HG02610 (cell line): ENCODE data around the gene GALP.
"Not testable (repeated sequence)": the region's sequence is repeated elsewhere in the genome, so short reads cannot be mapped to it uniquely, and the experiment has no call there.

Experiments
- ATAC-seq: cut with Tn5 transposase; IDR thresholded peaks from one replicate; pipeline ENCODE4 v1.9.1; 2021; ENCODE audit warnings: mild to moderate bottlenecking, moderate library complexity; ENCODE audit not compliant: unreplicated experiment

GALP gene

DNA sequence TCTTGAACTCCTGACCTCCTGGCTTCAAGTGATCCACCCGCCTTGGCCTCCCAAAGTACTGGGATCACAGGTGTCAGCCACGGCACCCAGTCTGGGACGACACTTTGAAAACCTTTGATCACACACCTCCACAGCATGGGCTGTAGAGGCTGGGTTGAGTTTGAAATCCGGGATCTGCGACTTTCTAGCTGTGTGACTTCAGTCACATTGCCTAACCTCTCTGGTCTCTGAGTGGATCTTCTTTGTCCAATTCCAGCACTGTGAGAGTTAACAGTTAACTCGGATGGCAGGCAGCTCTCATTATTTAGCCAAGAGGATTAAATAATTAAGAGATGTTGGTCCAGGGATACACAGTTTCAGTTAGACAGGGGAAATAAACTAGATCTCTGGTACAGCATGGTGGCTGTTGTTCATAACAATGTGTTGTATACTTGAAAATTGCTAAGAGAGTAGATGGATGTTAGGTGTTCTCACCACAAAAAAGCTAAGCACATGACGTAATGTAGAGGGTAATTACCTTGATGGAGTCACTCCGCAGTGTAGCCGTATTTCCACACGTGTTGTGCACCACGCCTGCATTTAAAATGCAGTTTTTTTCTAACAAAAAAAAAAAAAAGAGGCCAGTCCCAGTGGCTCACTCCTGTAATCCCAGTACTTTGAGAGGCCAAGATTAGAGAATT lies 1.9 kb downstream of the GALP start:
- no peak for ATAC-seq

DNA sequence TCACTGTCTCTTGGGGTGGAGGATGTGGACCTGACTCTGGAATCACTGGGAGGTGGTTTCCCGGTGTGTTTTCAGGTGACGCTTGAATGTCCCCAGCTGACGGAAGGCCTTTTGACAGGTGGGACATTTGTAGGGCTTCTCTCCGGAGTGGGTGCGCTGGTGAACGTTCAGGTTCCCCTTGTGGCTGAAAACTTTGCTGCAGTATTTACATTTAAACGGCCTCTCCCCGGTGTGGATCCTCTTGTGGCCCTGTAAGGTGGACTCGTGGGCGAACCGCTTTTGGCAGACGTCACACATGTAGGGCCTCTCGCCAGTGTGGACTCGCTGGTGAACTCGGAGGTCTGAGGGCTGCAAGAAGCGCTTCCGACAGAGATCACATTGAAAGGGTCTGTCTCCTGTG lies 14.0 kb downstream of the GALP start:
- ATAC-seq = no peak

GRCh38 chr19:56191115-56191514 lies 15.3 kb downstream of the GALP start:
- no peak for ATAC-seq

DNA sequence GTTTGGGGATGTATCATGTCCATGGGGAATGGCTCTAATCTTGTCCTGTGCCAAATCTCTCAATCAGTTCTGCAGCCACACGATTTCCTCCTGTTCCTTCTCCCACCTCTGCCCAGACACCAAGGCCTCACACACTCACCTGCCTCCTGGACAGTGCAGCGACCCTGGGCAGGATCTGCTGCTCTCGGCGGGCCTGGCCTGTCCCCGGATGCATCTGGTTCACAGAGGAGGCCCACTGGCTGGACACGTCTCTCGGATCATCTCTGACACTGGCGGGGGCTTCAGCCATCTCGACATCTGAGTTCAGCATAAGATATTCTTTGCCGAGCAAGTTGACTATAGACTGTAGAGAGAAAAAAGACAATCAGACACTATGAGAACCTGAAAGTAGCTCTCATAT lies 15.9 kb downstream of the GALP start:
- ATAC-seq = no peak

GRCh38 chr19:56193981-56194640 lies 18.3 kb downstream of the GALP start:
- ATAC-seq = no peak

DNA sequence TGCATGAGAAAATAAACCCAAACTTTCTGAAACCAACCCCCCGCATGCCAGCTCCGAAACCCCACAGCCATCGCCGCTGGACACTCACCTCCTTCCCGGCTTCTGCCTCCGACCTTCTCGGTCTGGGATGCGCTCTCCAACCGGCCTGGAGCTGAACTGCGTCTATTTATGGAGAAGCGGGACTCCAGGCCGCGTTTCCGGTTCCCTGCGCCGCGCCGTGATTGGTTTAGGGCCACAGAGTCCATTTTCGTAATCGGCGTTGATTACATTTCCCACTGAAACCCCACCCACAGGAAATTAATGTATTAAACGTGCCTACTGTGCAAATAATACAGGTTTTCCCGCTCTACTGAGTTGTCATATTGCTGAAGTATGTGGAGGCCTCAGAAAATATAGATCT lies 21.8 kb downstream of the GALP start, which contains the start of gene ZSCAN5B:
TSS of gene ZSCAN5B (minus strand) at position 138 of the 400 bp plus-strand sequence. CDS start 4,731 bp downstream, outside the sequence.
- ATAC-seq = not testable (repeated sequence)

DNA sequence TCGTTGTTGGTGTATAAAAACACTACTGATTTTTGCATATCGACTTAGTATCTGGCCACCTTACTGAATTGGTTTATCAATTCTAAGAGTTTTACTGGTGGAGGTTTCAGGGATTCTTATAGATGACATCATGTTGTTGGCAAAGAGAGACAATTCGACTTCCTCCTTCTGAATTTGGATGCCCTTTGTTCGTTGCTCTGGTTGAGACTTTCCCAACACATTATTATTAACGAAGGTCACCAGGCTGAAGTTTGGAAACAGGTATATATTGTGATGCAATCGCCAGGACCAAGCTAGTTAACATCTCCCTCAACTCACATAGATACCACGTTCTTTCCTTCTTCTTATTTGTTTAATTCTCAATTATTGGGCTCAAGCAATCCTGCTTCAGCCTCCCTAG lies 23.9 kb downstream of the GALP start:
- ATAC-seq = no peak

GRCh38 chr19:56201973-56202372 lies 26.2 kb downstream of the GALP start, which contains the start of gene ZSCAN5C:
Gene ZSCAN5C, plus strand, starts transcription at chr19:56202273. Its CDS starts 3,641 bp downstream, at chr19:56205914.
- no peak for ATAC-seq

- not testable (repeated sequence) for ATAC-seq
Measured at GRCh38 chr19:56207581-56207980, 31.8 kb downstream of the GALP start.

- no peak for ATAC-seq
Measured at GRCh38 chr19:56209091-56209490, 33.3 kb downstream of the GALP start.

GRCh38 chr19:56210036-56210435 lies 34.2 kb downstream of the GALP start:
- not testable (repeated sequence) for ATAC-seq

DNA sequence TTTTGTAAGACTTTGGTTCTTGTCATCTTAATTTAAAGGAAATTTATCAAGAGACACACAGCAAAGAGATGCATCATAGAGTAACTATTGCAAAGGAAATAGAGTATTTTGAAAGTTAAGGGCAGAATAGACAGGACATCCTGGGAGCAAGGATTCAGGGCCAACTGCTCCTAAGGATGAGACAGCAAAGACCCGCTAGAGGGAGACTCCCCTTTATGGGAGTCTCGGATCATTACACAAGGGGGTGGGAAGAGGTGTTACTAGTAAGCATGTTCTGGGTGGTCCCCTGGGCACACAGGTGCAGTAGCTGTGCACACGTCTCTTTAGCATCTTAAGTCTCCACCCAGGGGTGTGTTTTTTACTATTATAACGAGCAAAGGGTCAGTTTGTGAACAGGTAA lies 35.9 kb downstream of the GALP start:
- ATAC-seq = no peak

DNA sequence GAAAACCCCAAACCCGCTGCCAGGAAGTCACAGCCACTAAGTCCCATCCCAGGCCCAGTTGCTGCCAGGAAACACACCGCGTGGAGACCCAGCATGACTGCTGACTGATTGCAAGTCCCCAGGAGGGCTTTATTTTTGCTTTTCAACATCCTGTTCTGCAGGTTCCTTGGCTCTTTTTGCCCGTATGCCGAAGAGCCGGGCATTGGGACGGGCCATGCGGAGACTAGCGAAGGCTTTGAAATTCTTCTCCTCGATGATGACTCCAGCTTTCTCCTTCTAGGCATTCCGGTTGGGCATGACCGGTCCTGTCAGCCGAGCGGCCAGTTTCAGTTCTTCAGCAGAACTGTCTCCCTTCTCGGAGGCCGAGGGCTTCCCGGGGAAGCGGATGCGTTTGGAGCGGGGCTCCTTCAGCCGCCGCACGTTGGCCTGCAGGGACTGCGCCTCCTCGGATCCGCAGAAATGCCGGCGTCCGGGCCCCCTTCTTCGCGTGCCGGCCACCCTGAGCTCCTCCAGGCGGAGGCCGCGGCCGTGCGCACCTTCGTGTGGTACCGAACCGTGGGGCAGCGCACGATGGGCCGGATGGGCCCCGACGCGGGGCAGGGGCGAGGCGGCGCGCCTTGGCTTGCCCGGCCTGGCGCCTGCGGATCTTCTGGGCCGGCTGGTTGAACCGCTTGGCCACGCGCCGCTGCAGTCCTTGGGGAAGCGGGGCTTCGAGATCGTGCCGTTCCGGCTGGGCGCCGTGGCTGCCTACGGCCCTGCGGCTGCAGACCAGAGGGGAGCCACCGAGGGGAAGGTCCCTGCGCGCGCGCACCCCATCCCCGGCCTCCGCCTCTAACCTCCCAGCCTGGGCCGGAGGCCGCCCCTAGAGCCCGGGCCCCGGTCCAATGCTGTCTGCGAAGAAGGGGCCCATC lies 41.5 kb downstream of the GALP start:
- no peak for ATAC-seq

- ATAC-seq = no peak
Measured at GRCh38 chr19:56218961-56219360, 43.2 kb downstream of the GALP start.

DNA sequence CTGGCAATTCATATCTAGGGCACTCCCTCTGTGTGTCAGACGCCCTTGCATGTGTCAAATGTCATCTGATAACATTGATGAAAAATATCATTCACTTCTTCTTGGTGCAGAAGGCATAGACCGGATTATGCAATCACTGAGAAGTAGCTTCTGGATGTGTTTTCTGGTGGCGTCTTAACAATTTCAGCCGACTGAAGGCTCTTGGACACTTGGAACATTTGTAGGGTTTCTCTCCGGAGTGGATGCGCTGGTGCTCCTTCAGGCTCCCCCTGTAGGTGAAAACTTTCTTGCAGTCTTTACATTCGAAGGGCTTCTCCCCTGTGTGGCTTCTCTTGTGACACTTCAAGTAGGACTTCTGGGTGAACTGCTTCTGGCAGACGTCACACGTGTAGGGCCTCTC lies 45.6 kb downstream of the GALP start:
- not testable (repeated sequence) for ATAC-seq

GRCh38 chr19:56221851-56222250 lies 46.0 kb downstream of the GALP start:
- ATAC-seq = no peak

DNA sequence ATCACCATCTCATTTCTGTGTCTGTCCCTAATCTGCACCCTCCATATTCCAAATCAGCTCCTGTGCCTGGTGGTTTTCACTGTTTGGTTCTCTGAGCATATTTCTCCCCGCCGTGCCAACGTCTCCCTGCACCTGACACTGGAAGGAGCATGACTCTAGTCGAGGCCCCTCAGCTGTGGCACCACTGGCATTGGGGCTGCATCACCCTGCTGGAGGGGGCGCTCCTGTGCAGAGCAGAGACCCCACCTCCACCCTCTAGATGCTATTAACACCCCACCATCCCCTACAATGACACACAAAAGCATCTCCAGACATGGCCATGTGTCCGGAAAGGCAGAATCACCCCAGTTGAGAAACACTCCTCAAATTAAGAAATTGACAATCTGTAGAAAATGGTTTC lies 47.1 kb downstream of the GALP start:
- no peak for ATAC-seq

DNA sequence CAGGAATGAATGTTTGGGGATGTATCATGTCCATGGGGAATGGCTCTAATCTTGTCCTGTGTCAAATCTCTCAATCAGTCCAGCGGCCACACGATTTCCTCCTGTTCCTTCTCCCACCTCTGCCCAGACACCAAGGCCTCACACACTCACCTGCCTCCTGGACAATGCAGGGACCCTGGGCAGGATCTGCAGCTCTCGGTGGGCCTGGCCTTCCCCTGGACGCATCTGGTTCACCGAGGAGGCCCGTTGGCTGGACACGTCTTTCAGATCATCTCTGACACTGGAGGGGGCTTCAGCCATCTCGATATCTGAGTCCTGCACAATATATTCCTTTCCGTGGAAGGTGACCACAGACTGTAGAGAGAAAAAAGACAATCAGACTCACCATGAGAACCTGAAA lies 47.7 kb downstream of the GALP start:
- no peak for ATAC-seq
